ENCODE results near the gene SUSD2. TPM values are rescaled to one million over a fixed set of nuclear protein-coding genes. Genes with fewer than 3 reads are reported as not detected.

Gene SUSD2
- total and polyA plus RNA-seq, 8 donors, result 0.35 to 7.2 (median 2.5) TPM

DNA sequence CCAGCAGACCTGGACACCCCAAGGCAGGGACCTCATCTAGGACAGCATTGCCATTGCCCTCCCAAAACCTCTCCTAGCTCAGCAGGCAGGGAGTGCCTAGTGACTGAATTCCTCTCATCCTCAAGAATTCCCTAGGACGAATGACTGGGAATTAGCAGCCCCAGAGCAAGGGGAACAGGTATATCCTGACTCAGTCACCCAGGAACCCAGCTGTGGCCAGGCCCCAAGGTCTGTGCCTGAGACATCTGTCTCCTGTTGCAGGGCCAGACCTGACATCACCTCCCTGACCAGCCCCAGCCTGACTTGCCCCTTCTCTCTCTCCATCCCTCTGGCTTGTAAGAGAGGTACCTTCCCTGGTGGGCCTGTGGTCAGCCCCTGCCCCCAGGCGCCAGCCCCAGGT is 39.0 kb upstream of the SUSD2 start:
- Histone ChIP-seq H3K4me3 (no peak overlapping the region), H3K27me3 (no peaks in the 10 kb centered on the region), H3K27ac (no peak overlapping the region), H3K9me3 (no peaks in the 10 kb centered on the region), H3K4me1 (peaks cover 24 to 32% (median 30%) of the 10 kb centered on the region in 3 donors), H3K36me3 (no peaks in the 10 kb centered on the region)
- DNase-seq, result no peak
- 83 to 84% methylated on average over 2 of the region's 2 CpGs for WGBS, 2 donors
- ATAC-seq, result no peak
- TF ChIP-seq, protein P1, sequence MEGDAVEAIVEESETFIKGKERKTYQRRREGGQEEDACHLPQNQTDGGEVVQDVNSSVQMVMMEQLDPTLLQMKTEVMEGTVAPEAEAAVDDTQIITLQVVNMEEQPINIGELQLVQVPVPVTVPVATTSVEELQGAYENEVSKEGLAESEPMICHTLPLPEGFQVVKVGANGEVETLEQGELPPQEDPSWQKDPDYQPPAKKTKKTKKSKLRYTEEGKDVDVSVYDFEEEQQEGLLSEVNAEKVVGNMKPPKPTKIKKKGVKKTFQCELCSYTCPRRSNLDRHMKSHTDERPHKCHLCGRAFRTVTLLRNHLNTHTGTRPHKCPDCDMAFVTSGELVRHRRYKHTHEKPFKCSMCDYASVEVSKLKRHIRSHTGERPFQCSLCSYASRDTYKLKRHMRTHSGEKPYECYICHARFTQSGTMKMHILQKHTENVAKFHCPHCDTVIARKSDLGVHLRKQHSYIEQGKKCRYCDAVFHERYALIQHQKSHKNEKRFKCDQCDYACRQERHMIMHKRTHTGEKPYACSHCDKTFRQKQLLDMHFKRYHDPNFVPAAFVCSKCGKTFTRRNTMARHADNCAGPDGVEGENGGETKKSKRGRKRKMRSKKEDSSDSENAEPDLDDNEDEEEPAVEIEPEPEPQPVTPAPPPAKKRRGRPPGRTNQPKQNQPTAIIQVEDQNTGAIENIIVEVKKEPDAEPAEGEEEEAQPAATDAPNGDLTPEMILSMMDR (IDR thresholded peaks at IDR 0.05), result no peak
- intact Hi-C loops (cut with DNase I), result no loop called here
- no peak for FAIRE-seq

DNA sequence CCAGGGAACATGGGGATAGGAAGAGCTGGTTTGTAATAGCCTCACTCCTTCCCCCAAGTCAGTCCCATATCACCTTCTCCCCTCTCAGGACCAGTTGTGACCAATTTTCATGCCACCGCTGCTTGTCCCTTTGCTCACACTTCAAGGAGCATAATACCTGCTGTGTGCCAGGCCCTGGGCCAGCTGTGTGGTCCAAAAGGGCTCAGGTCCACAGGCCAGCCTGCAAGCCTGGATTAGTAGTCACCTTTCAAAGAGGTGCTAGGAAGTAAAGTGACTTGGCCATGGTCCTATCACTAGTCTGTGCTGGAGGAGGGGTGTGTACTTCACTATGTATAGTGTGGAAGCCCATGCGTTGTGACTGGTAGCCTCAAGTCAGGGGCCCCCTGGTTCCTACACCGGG is 38.5 kb upstream of the SUSD2 start:
- no peak overlapping the region for H3K27ac ChIP-seq
- FAIRE-seq (no peak), ATAC-seq (no peak), DNase-seq (no peak)
- intact Hi-C loops (cut with DNase I), result no loop called here
- H3K4me1 ChIP-seq, result peaks cover 24 to 37% (median 35%) of the 10 kb centered on the region in 3 donors
- H3K27me3 ChIP-seq, result no peaks in the 10 kb centered on the region
- H3K9me3 ChIP-seq, result no peaks in the 10 kb centered on the region
- WGBS, 2 donors, result 82 to 83% methylated on average over 3 of the region's 3 CpGs
- TF ChIP-seq, protein P1 (IDR thresholded peaks at IDR 0.05), result no peak
- no peak overlapping the region for H3K4me3 ChIP-seq
- no peaks in the 10 kb centered on the region for H3K36me3 ChIP-seq

- WGBS, 2 donors, result 38 to 59% methylated on average over 1 of the region's 1 CpG
- no peak overlapping the region for H3K4me3 ChIP-seq
- TF ChIP-seq, protein P1 (IDR thresholded peaks at IDR 0.05), result no peak
- DNase-seq (no peak), ATAC-seq (no peak), FAIRE-seq (no peak)
- H3K9me3 ChIP-seq, result no peaks in the 10 kb centered on the region
- no peaks in the 10 kb centered on the region for H3K36me3 ChIP-seq
- intact Hi-C loops (cut with DNase I), result no loop called here
- peak overlapping the region in 3 of 4 donors; percentile 31 to 85 (median 56) for H3K27ac ChIP-seq
- H3K4me1 ChIP-seq, result peaks cover 24 to 40% (median 38%) of the 10 kb centered on the region in 3 donors
- H3K27me3 ChIP-seq, result no peaks in the 10 kb centered on the region
Observed at GRCh38 chr22:24144056-24144777, 37.1 kb upstream of the SUSD2 start.

- Histone ChIP-seq H3K4me1 (peaks cover 24 to 40% (median 38%) of the 10 kb centered on the region in 3 donors), H3K36me3 (no peaks in the 10 kb centered on the region), H3K9me3 (no peaks in the 10 kb centered on the region), H3K27me3 (no peaks in the 10 kb centered on the region), H3K27ac (peak overlapping the region; percentile 31 to 85 (median 70)), H3K4me3 (no peak overlapping the region)
- FAIRE-seq (no peak), ATAC-seq (no peak), DNase-seq (no peak)
- TF ChIP-seq, protein P1 (IDR thresholded peaks at IDR 0.05), result no peak
- intact Hi-C loops (cut with DNase I), result no loop called here
- WGBS, 2 donors, result 46 to 57% methylated on average over 2 of the region's 2 CpGs
Observed at GRCh38 chr22:24144778-24145085, 36.6 kb upstream of the SUSD2 start.

GRCh38 chr22:24145446-24146193 is 35.7 kb upstream of the SUSD2 start:
- H3K27me3 ChIP-seq, result no peaks in the 10 kb centered on the region
- no peak for FAIRE-seq
- DNase-seq, result no peak
- no peaks in the 10 kb centered on the region for H3K36me3 ChIP-seq
- peaks cover 24 to 40% (median 38%) of the 10 kb centered on the region in 3 donors for H3K4me1 ChIP-seq
- peak in 3 of 4 donors; percentile 9 to 16 (median 14) for ATAC-seq
- no peaks in the 10 kb centered on the region for H3K9me3 ChIP-seq
- peak overlapping the region; percentile 56 to 85 (median 74) for H3K27ac ChIP-seq
- 86 to 91% methylated on average over 9 of the region's 9 CpGs for WGBS, 2 donors
- H3K4me3 ChIP-seq, result no peak overlapping the region
- intact Hi-C loops (cut with DNase I), result no loop called here
- TF ChIP-seq, protein P1 (IDR thresholded peaks at IDR 0.05), result no peak
